K562 (cell line): Measurements from ENCODE around the gene PTPN20. TPM values are rescaled to one million over a fixed set of nuclear protein-coding genes. Genes with fewer than 3 reads are reported as not detected.
A peak's percentile ranks its signal among the peaks of the same experiment; 100 is the strongest.

Experiments used
- CHD1 ChIP-seq: fragments of 200-600 bp; sonication (generic); IDR thresholded peaks from one replicate; pipeline ENCODE4 v1.6.1; 2012; ENCODE audit warnings: mild to moderate bottlenecking, moderate library complexity, low read length, inconsistent platforms
- CREM ChIP-seq: IDR thresholded peaks from 2 replicates; pipeline ENCODE4 v1.6.1; 2014; ENCODE audit warnings: antibody characterized with exemption, low read depth
- KLF16 ChIP-seq: IDR thresholded peaks from 2 replicates; pipeline ENCODE4 v1.6.1; 2016; ENCODE audit warnings: antibody characterized with exemption
- NR2C2 ChIP-seq, 2 experiments: fragments of 200-800 bp in 1 of 2; sonication (Bioruptor generic) in 1 of 2; sonication (generic) in 1 of 2; formaldehyde crosslinking in 1 of 2; IDR thresholded peaks; 2 replicates each; pipeline versions ENCODE4 v1.6.1 to v1.8.0; 2016 to 2022; ENCODE audit warnings: mild to moderate bottlenecking in 1 of 2, missing compliant biosample characterization in 1 of 2, missing genetic modification characterization in 1 of 2, missing genetic modification reagents in 1 of 2
- NRF1 ChIP-seq, 2 experiments: fragments of 450-650 bp; IDR thresholded peaks in 1 of 2; conservative IDR thresholded peaks in 1 of 2; 2 replicates each; pipeline ENCODE4 v1.6.1; 2014; ENCODE audit warnings: mild to moderate bottlenecking in 2 of 2
- POLR2B ChIP-seq: fragments of 450-650 bp; IDR thresholded peaks from 2 replicates; pipeline ENCODE4 v1.6.1; 2018; ENCODE audit warnings: low read depth; ENCODE audit not compliant: partially characterized antibody
- SMC3 ChIP-seq: conservative IDR thresholded peaks from 2 replicates; pipeline ENCODE4 v1.6.1; 2011; ENCODE audit warnings: low read depth, low read length, improper control_type of control experiment; ENCODE audit not compliant: insufficient read depth
- SRF ChIP-seq, 2 experiments: fragments of 250-450, 450-650 bp in 1 of 2; sonication (Bioruptor Pico) in 1 of 2; sonication (generic) in 1 of 2; formaldehyde crosslinking; IDR thresholded peaks; 2 replicates each; pipeline versions ENCODE4 v1.5.0 to v1.5.1; 2020 to 2022; ENCODE audit warnings: mild to moderate bottlenecking in 1 of 2, missing genetic modification reagents in 1 of 2
- TARDBP ChIP-seq: fragments of 450-650 bp; IDR thresholded peaks from 2 replicates; pipeline ENCODE4 v1.6.1; 2016
- ZBTB8A ChIP-seq: fragments of 450-650 bp; IDR thresholded peaks from 2 replicates; pipeline ENCODE4 v1.6.1; 2018; ENCODE audit warnings: mild to moderate bottlenecking, moderate library complexity; ENCODE audit not compliant: partially characterized antibody
- ZNF408 ChIP-seq: fragments of 250-450 bp; sonication (Bioruptor Pico); IDR thresholded peaks from 2 replicates; pipeline ENCODE4 v1.4.0; 2020; ENCODE audit warnings: low read depth, mild to moderate bottlenecking, moderate library complexity
- ZNF695 ChIP-seq: fragments of 450-650 bp; formaldehyde crosslinking; IDR thresholded peaks from 2 replicates; pipeline ENCODE4 v1.4.0; 2020; ENCODE audit warnings: mild to moderate bottlenecking, moderate library complexity
- ZNF76 ChIP-seq: fragments of 250-450 bp; sonication (Bioruptor Pico); IDR thresholded peaks from 2 replicates; pipeline ENCODE4 v1.4.0; 2020; ENCODE audit warnings: mild to moderate bottlenecking, moderate library complexity, borderline replicate concordance
- polyA plus RNA-seq, 8 experiments: library from polyadenylated mRNA; depleted of rRNA in 4 of 8; stranded (reverse) in 5 of 8; unstranded in 3 of 8; fragments of >200 nt; fragmentation: Nextera tagmentation in 2 of 8; fragmentation: Illumina TruSeq in 1 of 8; extraction: Ambion mirVana in 2 of 8; extraction: Trizol in 1 of 8; gene quantifications; 2 replicates each; pipeline versions ENCODE4 v1.2.1 to v1.2.3, GENCODE V29; 2011 to 2014; ENCODE audit warnings: inconsistent platforms in 1 of 8, missing spikeins in 1 of 8
- total RNA-seq, 7 experiments: library from RNA; depleted of rRNA in 6 of 7; stranded (reverse); fragments of >200 nt in 6 of 7; fragmentation: Illumina TruSeq in 2 of 7; extraction: Trizol in 2 of 7; gene quantifications; 2 replicates each; pipeline versions ENCODE4 v1.2.1 to v1.2.3, GENCODE V29; 2011 to 2021; ENCODE audit warnings: low replicate concordance in 1 of 7
- TF ChIP-seq, protein P1 (sequence below): fragments of 250-450 bp; sonication (Bioruptor Pico); IDR thresholded peaks from 2 replicates; pipeline ENCODE4 v1.6.1; 2021; ENCODE audit warnings: mild to moderate bottlenecking
- TF ChIP-seq, protein P2 (sequence below), 3 experiments: IDR thresholded peaks in 2 of 3; conservative IDR thresholded peaks in 1 of 3; 2 replicates each; pipeline ENCODE4 v1.5.1; 2011 to 2012; ENCODE audit warnings: low read length in 3 of 3, mild to moderate bottlenecking in 3 of 3, control low read depth in 2 of 3, improper control_type of control experiment in 1 of 3, inconsistent platforms in 1 of 3, low read depth in 1 of 3, mixed read lengths in 1 of 3, moderate library complexity in 1 of 3; ENCODE audit not compliant: insufficient read depth in 2 of 3
- TF ChIP-seq, protein P3 (sequence below): fragments of 450-650 bp; IDR thresholded peaks from 2 replicates; pipeline ENCODE4 v1.7.1; 2018; ENCODE audit warnings: mild to moderate bottlenecking, low read depth; ENCODE audit not compliant: partially characterized antibody
- TF ChIP-seq, protein P4 (sequence below), 2 experiments: fragments of 450-650 bp; IDR thresholded peaks; 2 replicates each; pipeline ENCODE4 v1.6.1; 2016
- TF ChIP-seq, protein P5 (sequence below): fragments of 450-650 bp; IDR thresholded peaks from 2 replicates; pipeline ENCODE4 v1.6.1; 2016; ENCODE audit warnings: low read depth, mild to moderate bottlenecking, moderate library complexity

PTPN20 gene
- total and polyA plus RNA-seq, 9 of the 15 experiments (the other 6 are each of a cell fraction or from before 2014, with no cell fraction given) = 0.03 to 0.18 (median 0.10) TPM; not detected in 6

DNA sequence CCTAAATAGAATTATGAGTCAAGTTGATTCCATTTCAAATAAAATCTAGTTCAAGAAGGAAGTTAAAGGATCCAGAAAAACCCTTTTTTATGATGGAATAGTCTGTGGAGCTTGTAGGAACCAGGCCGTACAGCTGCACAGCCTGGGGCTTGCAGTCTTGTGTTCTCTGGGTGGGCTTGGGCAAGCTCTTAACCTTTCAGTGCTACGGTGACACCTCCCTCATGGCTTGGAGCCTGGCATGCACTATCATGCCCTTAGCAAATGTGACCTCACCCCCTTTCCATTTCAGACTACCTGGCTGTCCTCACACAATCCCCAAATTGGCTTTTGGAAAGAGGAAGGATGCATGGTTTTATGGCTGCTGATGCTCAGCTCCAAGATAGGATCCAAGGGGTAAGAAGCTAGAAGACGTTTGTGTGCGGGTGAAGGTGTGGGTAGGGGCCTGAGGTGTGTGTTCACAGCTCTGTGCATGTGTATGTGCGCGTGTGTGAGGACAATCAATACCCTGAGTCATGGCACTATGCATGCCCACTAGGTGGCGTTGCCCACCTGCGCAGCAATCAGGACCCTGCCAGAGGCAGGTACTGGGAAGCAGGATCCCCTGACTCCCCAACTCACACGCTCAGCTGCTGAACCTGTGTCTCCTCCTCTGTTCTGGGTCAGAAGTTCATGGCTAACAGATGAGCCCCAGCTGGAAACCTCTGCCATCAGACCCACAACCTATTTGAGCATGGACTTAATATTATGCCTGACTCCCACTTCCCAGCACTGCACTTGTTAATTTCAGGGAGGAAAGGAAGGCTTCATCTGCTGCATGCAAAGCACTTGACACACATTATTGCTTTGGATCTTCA, 113.4 kb downstream of the PTPN20 start (continued):
- TF ChIP-seq, protein P1, sequence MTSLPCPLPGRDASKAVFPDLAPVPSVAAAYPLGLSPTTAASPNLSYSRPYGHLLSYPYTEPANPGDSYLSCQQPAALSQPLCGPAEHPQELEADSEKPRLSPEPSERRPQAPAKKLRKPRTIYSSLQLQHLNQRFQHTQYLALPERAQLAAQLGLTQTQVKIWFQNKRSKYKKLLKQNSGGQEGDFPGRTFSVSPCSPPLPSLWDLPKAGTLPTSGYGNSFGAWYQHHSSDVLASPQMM (CRISPR knock-in tag) = no peak
- TF ChIP-seq, protein P2, sequence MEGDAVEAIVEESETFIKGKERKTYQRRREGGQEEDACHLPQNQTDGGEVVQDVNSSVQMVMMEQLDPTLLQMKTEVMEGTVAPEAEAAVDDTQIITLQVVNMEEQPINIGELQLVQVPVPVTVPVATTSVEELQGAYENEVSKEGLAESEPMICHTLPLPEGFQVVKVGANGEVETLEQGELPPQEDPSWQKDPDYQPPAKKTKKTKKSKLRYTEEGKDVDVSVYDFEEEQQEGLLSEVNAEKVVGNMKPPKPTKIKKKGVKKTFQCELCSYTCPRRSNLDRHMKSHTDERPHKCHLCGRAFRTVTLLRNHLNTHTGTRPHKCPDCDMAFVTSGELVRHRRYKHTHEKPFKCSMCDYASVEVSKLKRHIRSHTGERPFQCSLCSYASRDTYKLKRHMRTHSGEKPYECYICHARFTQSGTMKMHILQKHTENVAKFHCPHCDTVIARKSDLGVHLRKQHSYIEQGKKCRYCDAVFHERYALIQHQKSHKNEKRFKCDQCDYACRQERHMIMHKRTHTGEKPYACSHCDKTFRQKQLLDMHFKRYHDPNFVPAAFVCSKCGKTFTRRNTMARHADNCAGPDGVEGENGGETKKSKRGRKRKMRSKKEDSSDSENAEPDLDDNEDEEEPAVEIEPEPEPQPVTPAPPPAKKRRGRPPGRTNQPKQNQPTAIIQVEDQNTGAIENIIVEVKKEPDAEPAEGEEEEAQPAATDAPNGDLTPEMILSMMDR (IDR thresholded peaks at IDR 0.05 in 2 of 3, conservative IDR thresholded peaks at IDR 0.05 in 1 of 3; ENCODE audit: insufficient read depth in 2 of 3, low read depth in 1 of 3, low read length in 3 of 3) = peak; percentile 84 to 91 (median 88)
- TF ChIP-seq ZNF695 (CRISPR knock-in tag) = no peak
- TF ChIP-seq, protein P3, sequence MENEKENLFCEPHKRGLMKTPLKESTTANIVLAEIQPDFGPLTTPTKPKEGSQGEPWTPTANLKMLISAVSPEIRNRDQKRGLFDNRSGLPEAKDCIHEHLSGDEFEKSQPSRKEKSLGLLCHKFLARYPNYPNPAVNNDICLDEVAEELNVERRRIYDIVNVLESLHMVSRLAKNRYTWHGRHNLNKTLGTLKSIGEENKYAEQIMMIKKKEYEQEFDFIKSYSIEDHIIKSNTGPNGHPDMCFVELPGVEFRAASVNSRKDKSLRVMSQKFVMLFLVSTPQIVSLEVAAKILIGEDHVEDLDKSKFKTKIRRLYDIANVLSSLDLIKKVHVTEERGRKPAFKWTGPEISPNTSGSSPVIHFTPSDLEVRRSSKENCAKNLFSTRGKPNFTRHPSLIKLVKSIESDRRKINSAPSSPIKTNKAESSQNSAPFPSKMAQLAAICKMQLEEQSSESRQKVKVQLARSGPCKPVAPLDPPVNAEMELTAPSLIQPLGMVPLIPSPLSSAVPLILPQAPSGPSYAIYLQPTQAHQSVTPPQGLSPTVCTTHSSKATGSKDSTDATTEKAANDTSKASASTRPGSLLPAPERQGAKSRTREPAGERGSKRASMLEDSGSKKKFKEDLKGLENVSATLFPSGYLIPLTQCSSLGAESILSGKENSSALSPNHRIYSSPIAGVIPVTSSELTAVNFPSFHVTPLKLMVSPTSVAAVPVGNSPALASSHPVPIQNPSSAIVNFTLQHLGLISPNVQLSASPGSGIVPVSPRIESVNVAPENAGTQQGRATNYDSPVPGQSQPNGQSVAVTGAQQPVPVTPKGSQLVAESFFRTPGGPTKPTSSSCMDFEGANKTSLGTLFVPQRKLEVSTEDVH = no peak
- TF ChIP-seq ZNF76 = no peak
- TF ChIP-seq, protein P4, sequence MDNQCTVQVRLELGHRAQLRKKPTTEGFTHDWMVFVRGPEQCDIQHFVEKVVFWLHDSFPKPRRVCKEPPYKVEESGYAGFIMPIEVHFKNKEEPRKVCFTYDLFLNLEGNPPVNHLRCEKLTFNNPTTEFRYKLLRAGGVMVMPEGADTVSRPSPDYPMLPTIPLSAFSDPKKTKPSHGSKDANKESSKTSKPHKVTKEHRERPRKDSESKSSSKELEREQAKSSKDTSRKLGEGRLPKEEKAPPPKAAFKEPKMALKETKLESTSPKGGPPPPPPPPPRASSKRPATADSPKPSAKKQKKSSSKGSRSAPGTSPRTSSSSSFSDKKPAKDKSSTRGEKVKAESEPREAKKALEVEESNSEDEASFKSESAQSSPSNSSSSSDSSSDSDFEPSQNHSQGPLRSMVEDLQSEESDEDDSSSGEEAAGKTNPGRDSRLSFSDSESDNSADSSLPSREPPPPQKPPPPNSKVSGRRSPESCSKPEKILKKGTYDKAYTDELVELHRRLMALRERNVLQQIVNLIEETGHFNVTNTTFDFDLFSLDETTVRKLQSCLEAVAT (IDR thresholded peaks at IDR 0.05) = 0 out of 4 replicates have a peak, but pooled peaks of 1 of the 2 experiments have one; percentile 44
- TF ChIP-seq TARDBP = no peak
- TF ChIP-seq ZBTB8A = no peak
- TF ChIP-seq, protein P5, sequence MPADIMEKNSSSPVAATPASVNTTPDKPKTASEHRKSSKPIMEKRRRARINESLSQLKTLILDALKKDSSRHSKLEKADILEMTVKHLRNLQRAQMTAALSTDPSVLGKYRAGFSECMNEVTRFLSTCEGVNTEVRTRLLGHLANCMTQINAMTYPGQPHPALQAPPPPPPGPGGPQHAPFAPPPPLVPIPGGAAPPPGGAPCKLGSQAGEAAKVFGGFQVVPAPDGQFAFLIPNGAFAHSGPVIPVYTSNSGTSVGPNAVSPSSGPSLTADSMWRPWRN = no peak
- TF ChIP-seq NRF1 (conservative IDR thresholded peaks at IDR 0.05 in 1 of 2, IDR thresholded peaks at IDR 0.05 in 1 of 2) = peak; percentile 48 to 64; a peak in 3 of 4 replicates
- no peak for TF ChIP-seq SRF (CRISPR knock-in tag; IDR thresholded peaks at IDR 0.05)
- no peak for TF ChIP-seq KLF16
- TF ChIP-seq CREM = peak; percentile 46; the same call in 1 of the 2 replicates
- TF ChIP-seq NR2C2 (CRISPR knock-in tag; IDR thresholded peaks at IDR 0.05) = no peak
- TF ChIP-seq NR2C2 (tag; IDR thresholded peaks at IDR 0.05) = no peak
- TF ChIP-seq ZNF408 = no peak
- peak; percentile 76 for TF ChIP-seq SMC3
- TF ChIP-seq CHD1 = no peak
- no peak for TF ChIP-seq POLR2B
